K562 (cell line): ENCODE data around the gene GNA15. TPM values are rescaled to one million over a fixed set of nuclear protein-coding genes. Genes with fewer than 3 reads are reported as not detected.

ENCODE experiments used
- DPF2 ChIP-seq: fragments of 450-650 bp; IDR thresholded peaks from 2 replicates; pipeline ENCODE4 v1.6.1; 2016
- FOXJ3 ChIP-seq: sonication (generic); formaldehyde crosslinking; IDR thresholded peaks from 2 replicates; pipeline ENCODE4 v1.4.0; 2020; ENCODE audit warnings: mild to moderate bottlenecking, missing genetic modification reagents
- HDAC2 ChIP-seq: fragments of 450-650 bp; IDR thresholded peaks from 2 replicates; pipeline ENCODE4 v1.6.1; 2016; ENCODE audit warnings: mild to moderate bottlenecking
- KHSRP ChIP-seq: fragments of 450-650 bp; IDR thresholded peaks from 2 replicates; pipeline ENCODE4 v1.6.1; 2017
- POLR2A ChIP-seq: fragments of 450-650 bp; conservative IDR thresholded peaks from 2 replicates; pipeline ENCODE4 v1.6.1; 2016
- SMAD1 ChIP-seq: fragments of 150-350 bp; IDR thresholded peaks from 2 replicates; pipeline ENCODE4 v1.6.1; 2014; ENCODE audit warnings: low read length, low read depth; ENCODE audit not compliant: partially characterized antibody
- TCF7 ChIP-seq: sonication (generic); IDR thresholded peaks from 2 replicates; pipeline ENCODE4 v1.6.1; 2016; ENCODE audit warnings: antibody characterized with exemption, borderline replicate concordance
- TEAD4 ChIP-seq, 2 experiments: sonication (generic) in 1 of 2; formaldehyde crosslinking in 1 of 2; IDR thresholded peaks; 2 replicates each; pipeline versions ENCODE4 v1.6.1 to v1.8.0; 2012 to 2022; ENCODE audit warnings: borderline replicate concordance in 1 of 2, inconsistent platforms in 1 of 2, low read length in 1 of 2, mild to moderate bottlenecking in 1 of 2, missing genetic modification reagents in 1 of 2
- polyA plus RNA-seq, 8 experiments: library from polyadenylated mRNA; depleted of rRNA in 4 of 8; stranded (reverse) in 5 of 8; unstranded in 3 of 8; fragments of >200 nt; fragmentation: Nextera tagmentation in 2 of 8; fragmentation: Illumina TruSeq in 1 of 8; extraction: Ambion mirVana in 2 of 8; extraction: Trizol in 1 of 8; gene quantifications; 2 replicates each; pipeline versions ENCODE4 v1.2.1 to v1.2.3, GENCODE V29; 2011 to 2014; ENCODE audit warnings: inconsistent platforms in 1 of 8, missing spikeins in 1 of 8
- total RNA-seq, 7 experiments: library from RNA; depleted of rRNA in 6 of 7; stranded (reverse); fragments of >200 nt in 6 of 7; fragmentation: Illumina TruSeq in 2 of 7; extraction: Trizol in 2 of 7; gene quantifications; 2 replicates each; pipeline versions ENCODE4 v1.2.1 to v1.2.3, GENCODE V29; 2011 to 2021; ENCODE audit warnings: low replicate concordance in 1 of 7
- TF ChIP-seq, protein P1 (sequence below), 2 experiments: fragments of 450-650 bp; formaldehyde crosslinking in 1 of 2; IDR thresholded peaks; 2 replicates each; pipeline versions ENCODE4 v1.4.0 to v1.6.1; 2014 to 2020; ENCODE audit warnings: mild to moderate bottlenecking in 2 of 2, borderline replicate concordance in 1 of 2, low read depth in 1 of 2
- TF ChIP-seq, protein P2 (sequence below), 3 experiments: fragments of 200-800 bp in 1 of 3; fragments of 250-450 bp in 1 of 3; fragments of 450-650 bp in 1 of 3; sonication (Bioruptor Pico) in 1 of 3; sonication (Bioruptor generic) in 1 of 3; formaldehyde crosslinking in 1 of 3; IDR thresholded peaks; 2 replicates each; pipeline versions ENCODE4 v1.6.1 to v1.8.0; 2016 to 2022; ENCODE audit warnings: mild to moderate bottlenecking in 2 of 3, missing genetic modification characterization in 2 of 3, missing compliant biosample characterization in 1 of 3, moderate library complexity in 1 of 3
- TF ChIP-seq, protein P3 (sequence below), 2 experiments: fragments of 450-650 bp; IDR thresholded peaks; 2 replicates each; pipeline ENCODE4 v1.6.1; 2016
- TF ChIP-seq, protein P4 (sequence below): fragments of 250-450 bp; sonication (Bioruptor Pico); IDR thresholded peaks from 2 replicates; pipeline ENCODE4 v1.4.0; 2020

Gene GNA15
- total and polyA plus RNA-seq, 9 of the 15 experiments (the other 6 are each of a cell fraction or from before 2014, with no cell fraction given): 0.03 to 0.24 (median 0.11) TPM; not detected in 1

- TF ChIP-seq, protein P1, sequence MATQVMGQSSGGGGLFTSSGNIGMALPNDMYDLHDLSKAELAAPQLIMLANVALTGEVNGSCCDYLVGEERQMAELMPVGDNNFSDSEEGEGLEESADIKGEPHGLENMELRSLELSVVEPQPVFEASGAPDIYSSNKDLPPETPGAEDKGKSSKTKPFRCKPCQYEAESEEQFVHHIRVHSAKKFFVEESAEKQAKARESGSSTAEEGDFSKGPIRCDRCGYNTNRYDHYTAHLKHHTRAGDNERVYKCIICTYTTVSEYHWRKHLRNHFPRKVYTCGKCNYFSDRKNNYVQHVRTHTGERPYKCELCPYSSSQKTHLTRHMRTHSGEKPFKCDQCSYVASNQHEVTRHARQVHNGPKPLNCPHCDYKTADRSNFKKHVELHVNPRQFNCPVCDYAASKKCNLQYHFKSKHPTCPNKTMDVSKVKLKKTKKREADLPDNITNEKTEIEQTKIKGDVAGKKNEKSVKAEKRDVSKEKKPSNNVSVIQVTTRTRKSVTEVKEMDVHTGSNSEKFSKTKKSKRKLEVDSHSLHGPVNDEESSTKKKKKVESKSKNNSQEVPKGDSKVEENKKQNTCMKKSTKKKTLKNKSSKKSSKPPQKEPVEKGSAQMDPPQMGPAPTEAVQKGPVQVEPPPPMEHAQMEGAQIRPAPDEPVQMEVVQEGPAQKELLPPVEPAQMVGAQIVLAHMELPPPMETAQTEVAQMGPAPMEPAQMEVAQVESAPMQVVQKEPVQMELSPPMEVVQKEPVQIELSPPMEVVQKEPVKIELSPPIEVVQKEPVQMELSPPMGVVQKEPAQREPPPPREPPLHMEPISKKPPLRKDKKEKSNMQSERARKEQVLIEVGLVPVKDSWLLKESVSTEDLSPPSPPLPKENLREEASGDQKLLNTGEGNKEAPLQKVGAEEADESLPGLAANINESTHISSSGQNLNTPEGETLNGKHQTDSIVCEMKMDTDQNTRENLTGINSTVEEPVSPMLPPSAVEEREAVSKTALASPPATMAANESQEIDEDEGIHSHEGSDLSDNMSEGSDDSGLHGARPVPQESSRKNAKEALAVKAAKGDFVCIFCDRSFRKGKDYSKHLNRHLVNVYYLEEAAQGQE (IDR thresholded peaks at IDR 0.05; ENCODE audit: borderline replicate concordance): no peak; the same call in 1 of the 2 replicates
- TF ChIP-seq, protein P1 (CRISPR knock-in tag; IDR thresholded peaks at IDR 0.05; ENCODE audit: low read depth): 0 out of 2 replicates have a peak, but pooled peaks have one; percentile 27
- TF ChIP-seq POLR2A (peak; percentile 83), HDAC2 (peak; percentile 100), TCF7 (no peak), KHSRP (no peak), SMAD1 (peak; percentile 82), DPF2 (peak; percentile 95), FOXJ3 (CRISPR knock-in tag) (no peak), TEAD4 (IDR thresholded peaks at IDR 0.05; ENCODE audit: low read length) (peak; percentile 65), TEAD4 (CRISPR knock-in tag; IDR thresholded peaks at IDR 0.05; ENCODE audit: borderline replicate concordance) (no peak)
- TF ChIP-seq, protein P2, sequence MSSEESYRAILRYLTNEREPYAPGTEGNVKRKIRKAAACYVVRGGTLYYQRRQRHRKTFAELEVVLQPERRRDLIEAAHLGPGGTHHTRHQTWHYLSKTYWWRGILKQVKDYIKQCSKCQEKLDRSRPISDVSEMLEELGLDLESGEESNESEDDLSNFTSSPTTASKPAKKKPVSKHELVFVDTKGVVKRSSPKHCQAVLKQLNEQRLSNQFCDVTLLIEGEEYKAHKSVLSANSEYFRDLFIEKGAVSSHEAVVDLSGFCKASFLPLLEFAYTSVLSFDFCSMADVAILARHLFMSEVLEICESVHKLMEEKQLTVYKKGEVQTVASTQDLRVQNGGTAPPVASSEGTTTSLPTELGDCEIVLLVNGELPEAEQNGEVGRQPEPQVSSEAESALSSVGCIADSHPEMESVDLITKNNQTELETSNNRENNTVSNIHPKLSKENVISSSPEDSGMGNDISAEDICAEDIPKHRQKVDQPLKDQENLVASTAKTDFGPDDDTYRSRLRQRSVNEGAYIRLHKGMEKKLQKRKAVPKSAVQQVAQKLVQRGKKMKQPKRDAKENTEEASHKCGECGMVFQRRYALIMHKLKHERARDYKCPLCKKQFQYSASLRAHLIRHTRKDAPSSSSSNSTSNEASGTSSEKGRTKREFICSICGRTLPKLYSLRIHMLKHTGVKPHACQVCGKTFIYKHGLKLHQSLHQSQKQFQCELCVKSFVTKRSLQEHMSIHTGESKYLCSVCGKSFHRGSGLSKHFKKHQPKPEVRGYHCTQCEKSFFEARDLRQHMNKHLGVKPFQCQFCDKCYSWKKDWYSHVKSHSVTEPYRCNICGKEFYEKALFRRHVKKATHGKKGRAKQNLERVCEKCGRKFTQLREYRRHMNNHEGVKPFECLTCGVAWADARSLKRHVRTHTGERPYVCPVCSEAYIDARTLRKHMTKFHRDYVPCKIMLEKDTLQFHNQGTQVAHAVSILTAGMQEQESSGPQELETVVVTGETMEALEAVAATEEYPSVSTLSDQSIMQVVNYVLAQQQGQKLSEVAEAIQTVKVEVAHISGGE (CRISPR knock-in tag; IDR thresholded peaks at IDR 0.05): peak in 1 of 3 experiments; percentile 87; a peak in 2 of 6 replicates
- TF ChIP-seq, protein P3, sequence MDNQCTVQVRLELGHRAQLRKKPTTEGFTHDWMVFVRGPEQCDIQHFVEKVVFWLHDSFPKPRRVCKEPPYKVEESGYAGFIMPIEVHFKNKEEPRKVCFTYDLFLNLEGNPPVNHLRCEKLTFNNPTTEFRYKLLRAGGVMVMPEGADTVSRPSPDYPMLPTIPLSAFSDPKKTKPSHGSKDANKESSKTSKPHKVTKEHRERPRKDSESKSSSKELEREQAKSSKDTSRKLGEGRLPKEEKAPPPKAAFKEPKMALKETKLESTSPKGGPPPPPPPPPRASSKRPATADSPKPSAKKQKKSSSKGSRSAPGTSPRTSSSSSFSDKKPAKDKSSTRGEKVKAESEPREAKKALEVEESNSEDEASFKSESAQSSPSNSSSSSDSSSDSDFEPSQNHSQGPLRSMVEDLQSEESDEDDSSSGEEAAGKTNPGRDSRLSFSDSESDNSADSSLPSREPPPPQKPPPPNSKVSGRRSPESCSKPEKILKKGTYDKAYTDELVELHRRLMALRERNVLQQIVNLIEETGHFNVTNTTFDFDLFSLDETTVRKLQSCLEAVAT (IDR thresholded peaks at IDR 0.05): no peak
- TF ChIP-seq, protein P4, sequence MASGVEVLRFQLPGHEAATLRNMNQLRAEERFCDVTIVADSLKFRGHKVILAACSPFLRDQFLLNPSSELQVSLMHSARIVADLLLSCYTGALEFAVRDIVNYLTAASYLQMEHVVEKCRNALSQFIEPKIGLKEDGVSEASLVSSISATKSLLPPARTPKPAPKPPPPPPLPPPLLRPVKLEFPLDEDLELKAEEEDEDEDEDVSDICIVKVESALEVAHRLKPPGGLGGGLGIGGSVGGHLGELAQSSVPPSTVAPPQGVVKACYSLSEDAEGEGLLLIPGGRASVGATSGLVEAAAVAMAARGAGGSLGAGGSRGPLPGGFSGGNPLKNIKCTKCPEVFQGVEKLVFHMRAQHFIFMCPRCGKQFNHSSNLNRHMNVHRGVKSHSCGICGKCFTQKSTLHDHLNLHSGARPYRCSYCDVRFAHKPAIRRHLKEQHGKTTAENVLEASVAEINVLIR (CRISPR knock-in tag): peak; percentile 78
These were observed 19.3 kb downstream of the GNA15 start (continued) for GRCh38 chr19:3154957-3155736.
